Measurements from ENCODE around the gene SLC4A1AP.

SLC4A1AP gene

DNA sequence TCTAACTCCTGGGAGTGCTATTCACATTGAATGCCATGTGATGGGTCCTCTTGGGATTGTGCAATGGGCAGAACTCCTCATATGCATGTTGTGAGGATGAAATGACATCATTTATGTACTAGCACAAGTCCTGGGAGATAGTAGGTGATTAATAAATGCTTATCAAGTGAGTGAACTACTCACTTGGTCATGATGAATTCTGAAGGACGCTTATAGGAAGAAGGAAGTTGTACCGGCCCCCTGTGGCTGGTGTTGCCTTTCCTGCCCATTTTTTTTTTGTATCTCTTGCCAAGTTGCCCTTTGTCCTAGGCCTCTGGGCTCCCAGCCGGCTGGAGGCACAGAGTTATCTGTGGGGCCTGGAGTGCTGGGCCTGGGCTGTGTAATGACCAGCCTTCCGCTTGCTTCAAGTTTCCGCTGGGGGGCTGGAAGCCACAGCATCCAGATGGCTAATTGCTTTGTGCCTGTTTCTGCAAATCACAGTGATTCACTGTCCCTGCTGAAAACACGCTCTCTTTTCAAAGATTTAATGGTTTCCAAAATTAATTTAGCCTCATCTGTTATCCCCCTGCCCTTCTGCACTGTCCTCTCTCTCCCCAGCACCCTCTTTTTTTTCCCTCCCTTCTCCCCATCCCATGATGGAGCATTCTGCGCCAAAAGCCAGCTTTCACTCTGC is 74.1 kb downstream of the SLC4A1AP start:
- Histone ChIP-seq H2BK5ac (ENCODE audit: low read length) (no peak overlapping the region), H2BK15ac (ENCODE audit: low read length) (no peak overlapping the region), H3K23ac (ENCODE audit: low read depth, low read length, poor library complexity) (no peak overlapping the region), H2AFZ (ENCODE audit: low read length) (no peak overlapping the region), H4K8ac (ENCODE audit: low read depth, low read length) (no peak overlapping the region), H3K79me1 (ENCODE audit: low read depth, low read length) (no peaks in the 10 kb centered on the region), H3K4ac (ENCODE audit: low read length) (no peak overlapping the region), H2BK12ac (ENCODE audit: low read length) (no peak overlapping the region), H3K27ac (replicated peaks; ENCODE audit: low read length) (no peak overlapping the region), H3K4me1 (ENCODE audit: control insufficient read depth in 2 of 2, insufficient read depth in 1 of 2, low read depth in 1 of 2, low read length in 2 of 2) (peaks cover 4 to 9% of the 10 kb centered on the region in 2 donors), H3K27me3 (ENCODE audit: control insufficient read depth in 3 of 3, insufficient read depth in 3 of 3, low read depth in 1 of 3, low read length in 3 of 3) (peaks cover 0 to 29% (median 0%) of the 10 kb centered on the region in 3 experiments), H2AK5ac (ENCODE audit: low read depth, low read length) (no peak overlapping the region), H3K9me3 (replicated peaks in 1 of 2; ENCODE audit: control insufficient read depth in 2 of 2, insufficient read depth in 1 of 2, low read depth in 1 of 2, low read length in 2 of 2) (no peaks in the 10 kb centered on the region), H2BK120ac (ENCODE audit: low read depth, low read length) (peak overlapping the region; percentile 10), H3K14ac (ENCODE audit: low read length) (no peak overlapping the region), H3K9ac (ENCODE audit: low read depth, low read length, poor library complexity) (no peak overlapping the region), H3K36me3 (replicated peaks in 1 of 2; ENCODE audit: control insufficient read depth in 2 of 2, insufficient read depth in 2 of 2, low read length in 2 of 2) (peaks cover 0 to 2% of the 10 kb centered on the region in 2 donors), H4K91ac (ENCODE audit: low read depth, low read length, poor library complexity) (no peak overlapping the region), H3K4me3 (ENCODE audit: low read length in 2 of 2) (no peak overlapping the region), H3K4me2 (ENCODE audit: insufficient read depth, low read length, poor library complexity, severe bottlenecking) (no peak overlapping the region), H3K18ac (ENCODE audit: low read length) (no peak overlapping the region)
- WGBS, 2 donors (ENCODE audit: extremely low coverage in 2 of 2, insufficient read length in 2 of 2, insufficient replicate concordance in 1 of 2) = no CpG with 5 or more reads among the region's 7 CpGs
- DNase-seq (ENCODE audit: low spot score) = no peak

DNA sequence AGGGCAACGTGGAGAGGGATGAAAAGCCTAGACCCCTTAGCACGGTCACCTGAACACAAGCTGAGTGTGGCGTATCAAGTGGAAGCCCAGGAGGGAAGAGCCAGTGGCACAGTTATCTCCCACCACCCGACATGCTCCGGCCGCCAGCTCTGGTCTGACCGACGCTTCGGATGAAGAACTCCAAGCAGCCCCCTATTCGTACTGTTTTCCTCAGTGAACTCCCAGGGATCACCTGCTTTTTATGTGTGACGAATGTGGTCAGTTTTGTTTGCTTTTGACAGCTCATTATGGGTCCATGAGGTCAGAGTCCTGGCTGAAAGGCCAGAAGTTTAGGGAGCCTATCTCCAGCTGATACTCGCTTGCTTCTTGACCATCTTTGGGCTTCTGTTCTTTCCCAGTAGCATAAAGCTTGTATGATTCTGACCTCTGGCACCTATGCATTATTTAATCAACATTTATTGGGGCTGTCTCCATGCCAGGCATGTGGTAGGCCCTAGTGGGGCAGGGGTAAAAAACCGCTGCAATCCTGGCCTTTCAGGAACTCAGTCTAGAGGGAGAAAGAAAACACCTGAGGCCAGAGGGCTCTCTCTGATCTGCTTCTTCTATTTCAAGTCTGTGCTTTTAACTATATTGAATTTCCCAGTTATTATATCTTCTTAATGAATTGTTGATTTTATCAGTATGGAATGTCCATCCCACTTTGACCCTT is 74.8 kb downstream of the SLC4A1AP start:
- Histone ChIP-seq H4K8ac (ENCODE audit: low read depth, low read length) (no peak overlapping the region), H3K4ac (ENCODE audit: low read length) (no peak overlapping the region), H4K91ac (ENCODE audit: low read depth, low read length, poor library complexity) (no peak overlapping the region), H3K9ac (ENCODE audit: low read depth, low read length, poor library complexity) (no peak overlapping the region), H2AK5ac (ENCODE audit: low read depth, low read length) (no peak overlapping the region), H3K4me2 (ENCODE audit: insufficient read depth, low read length, poor library complexity, severe bottlenecking) (no peak overlapping the region), H3K18ac (ENCODE audit: low read length) (no peak overlapping the region), H3K36me3 (replicated peaks in 1 of 2; ENCODE audit: control insufficient read depth in 2 of 2, insufficient read depth in 2 of 2, low read length in 2 of 2) (peaks cover 0 to 2% of the 10 kb centered on the region in 2 donors), H2BK5ac (ENCODE audit: low read length) (no peak overlapping the region), H2BK120ac (ENCODE audit: low read depth, low read length) (peak overlapping the region; percentile 10), H3K27ac (replicated peaks; ENCODE audit: low read length) (no peak overlapping the region), H3K27me3 (ENCODE audit: control insufficient read depth in 3 of 3, insufficient read depth in 3 of 3, low read depth in 1 of 3, low read length in 3 of 3) (peaks cover 0 to 29% (median 0%) of the 10 kb centered on the region in 3 experiments), H2BK15ac (ENCODE audit: low read length) (no peak overlapping the region), H2AFZ (ENCODE audit: low read length) (no peak overlapping the region), H3K4me3 (ENCODE audit: low read length in 2 of 2) (no peak overlapping the region), H2BK12ac (ENCODE audit: low read length) (no peak overlapping the region), H3K23ac (ENCODE audit: low read depth, low read length, poor library complexity) (no peak overlapping the region), H3K79me1 (ENCODE audit: low read depth, low read length) (no peaks in the 10 kb centered on the region), H3K4me1 (ENCODE audit: control insufficient read depth in 2 of 2, insufficient read depth in 1 of 2, low read depth in 1 of 2, low read length in 2 of 2) (peaks cover 4 to 9% of the 10 kb centered on the region in 2 donors), H3K9me3 (replicated peaks in 1 of 2; ENCODE audit: control insufficient read depth in 2 of 2, insufficient read depth in 1 of 2, low read depth in 1 of 2, low read length in 2 of 2) (no peaks in the 10 kb centered on the region), H3K14ac (ENCODE audit: low read length) (no peak overlapping the region)
- DNase-seq (ENCODE audit: low spot score) = no peak
- WGBS, 2 donors (ENCODE audit: extremely low coverage in 2 of 2, insufficient read length in 2 of 2, insufficient replicate concordance in 1 of 2) = no CpG with 5 or more reads among the region's 13 CpGs

- H3K36me3 ChIP-seq (replicated peaks in 1 of 2; ENCODE audit: control insufficient read depth in 2 of 2, insufficient read depth in 2 of 2, low read length in 2 of 2) = peaks cover 0 to 2% of the 10 kb centered on the region in 2 donors
- H3K27ac ChIP-seq (replicated peaks; ENCODE audit: low read length) = no peak overlapping the region
- no peak overlapping the region for H2BK5ac ChIP-seq (ENCODE audit: low read length)
- no peak overlapping the region for H4K8ac ChIP-seq (ENCODE audit: low read depth, low read length)
- no peak for DNase-seq (ENCODE audit: low spot score)
- H2BK15ac ChIP-seq (ENCODE audit: low read length) = no peak overlapping the region
- no peak overlapping the region for H2AFZ ChIP-seq (ENCODE audit: low read length)
- H3K4me2 ChIP-seq (ENCODE audit: insufficient read depth, low read length, poor library complexity, severe bottlenecking) = no peak overlapping the region
- H4K91ac ChIP-seq (ENCODE audit: low read depth, low read length, poor library complexity) = no peak overlapping the region
- H3K23ac ChIP-seq (ENCODE audit: low read depth, low read length, poor library complexity) = no peak overlapping the region
- no peaks in the 10 kb centered on the region for H3K79me1 ChIP-seq (ENCODE audit: low read depth, low read length)
- no peak overlapping the region for H2BK120ac ChIP-seq (ENCODE audit: low read depth, low read length)
- H3K4me1 ChIP-seq (ENCODE audit: control insufficient read depth in 2 of 2, insufficient read depth in 1 of 2, low read depth in 1 of 2, low read length in 2 of 2) = peaks cover 4 to 9% of the 10 kb centered on the region in 2 donors
- H3K4me3 ChIP-seq (ENCODE audit: low read length in 2 of 2) = no peak overlapping the region
- peaks cover 0 to 29% (median 0%) of the 10 kb centered on the region in 3 experiments for H3K27me3 ChIP-seq (ENCODE audit: control insufficient read depth in 3 of 3, insufficient read depth in 3 of 3, low read depth in 1 of 3, low read length in 3 of 3)
- no peak overlapping the region for H3K14ac ChIP-seq (ENCODE audit: low read length)
- no peak overlapping the region for H2AK5ac ChIP-seq (ENCODE audit: low read depth, low read length)
- no CpG with 5 or more reads among the region's 4 CpGs for whole genome bisulfite sequencing, 2 donors (ENCODE audit: extremely low coverage in 2 of 2, insufficient read length in 2 of 2, insufficient replicate concordance in 1 of 2)
- no peak overlapping the region for H3K4ac ChIP-seq (ENCODE audit: low read length)
- no peak overlapping the region for H3K9ac ChIP-seq (ENCODE audit: low read depth, low read length, poor library complexity)
- no peaks in the 10 kb centered on the region for H3K9me3 ChIP-seq (replicated peaks in 1 of 2; ENCODE audit: control insufficient read depth in 2 of 2, insufficient read depth in 1 of 2, low read depth in 1 of 2, low read length in 2 of 2)
- no peak overlapping the region for H3K18ac ChIP-seq (ENCODE audit: low read length)
- H2BK12ac ChIP-seq (ENCODE audit: low read length) = no peak overlapping the region
Observed at GRCh38 chr2:27739058-27739373, 75.3 kb downstream of the SLC4A1AP start.

GRCh38 chr2:27741673-27742072 is 78.0 kb downstream of the SLC4A1AP start:
- Histone ChIP-seq H3K23ac (ENCODE audit: low read depth, low read length, poor library complexity) (no peak overlapping the region), H3K27me3 (ENCODE audit: control insufficient read depth in 3 of 3, insufficient read depth in 3 of 3, low read depth in 1 of 3, low read length in 3 of 3) (peaks cover 0 to 16% (median 0%) of the 10 kb centered on the region in 3 experiments), H3K9ac (ENCODE audit: low read depth, low read length, poor library complexity) (no peak overlapping the region), H3K79me1 (ENCODE audit: low read depth, low read length) (no peaks in the 10 kb centered on the region), H3K4me2 (ENCODE audit: insufficient read depth, low read length, poor library complexity, severe bottlenecking) (no peak overlapping the region), H2BK5ac (ENCODE audit: low read length) (no peak overlapping the region), H3K4me3 (ENCODE audit: low read length in 2 of 2) (no peak overlapping the region), H3K18ac (ENCODE audit: low read length) (no peak overlapping the region), H2BK15ac (ENCODE audit: low read length) (no peak overlapping the region), H2BK120ac (ENCODE audit: low read depth, low read length) (no peak overlapping the region), H3K27ac (replicated peaks; ENCODE audit: low read length) (no peak overlapping the region), H3K9me3 (replicated peaks in 1 of 2; ENCODE audit: control insufficient read depth in 2 of 2, insufficient read depth in 1 of 2, low read depth in 1 of 2, low read length in 2 of 2) (no peaks in the 10 kb centered on the region), H3K4me1 (ENCODE audit: control insufficient read depth in 2 of 2, insufficient read depth in 1 of 2, low read depth in 1 of 2, low read length in 2 of 2) (peaks cover 0 to 4% of the 10 kb centered on the region in 2 donors), H3K4ac (ENCODE audit: low read length) (no peak overlapping the region), H2AK5ac (ENCODE audit: low read depth, low read length) (no peak overlapping the region), H4K8ac (ENCODE audit: low read depth, low read length) (no peak overlapping the region), H3K36me3 (replicated peaks in 1 of 2; ENCODE audit: control insufficient read depth in 2 of 2, insufficient read depth in 2 of 2, low read length in 2 of 2) (no peaks in the 10 kb centered on the region), H2BK12ac (ENCODE audit: low read length) (no peak overlapping the region), H2AFZ (ENCODE audit: low read length) (no peak overlapping the region), H3K14ac (ENCODE audit: low read length) (no peak overlapping the region), H4K91ac (ENCODE audit: low read depth, low read length, poor library complexity) (no peak overlapping the region)
- WGBS, 2 donors (ENCODE audit: extremely low coverage in 2 of 2, insufficient read length in 2 of 2, insufficient replicate concordance in 1 of 2) = no CpG with 5 or more reads among the region's 3 CpGs
- DNase-seq (ENCODE audit: low spot score) = no peak

Measured in neuronal stem cell (in vitro differentiated cells).